Measurements from ENCODE around the gene ARSB.

Gene ARSB

GRCh38 chr5:78929833-78930232 is 55.3 kb downstream of the ARSB start:
- peak; percentile 53; the same call in 1 of the 3 replicates for ATAC-seq (ENCODE audit: low read depth)
- Histone ChIP-seq H3K36me3 (ENCODE audit: low read depth) (no peaks in the 10 kb centered on the region), H3K9me3 (ENCODE audit: severe bottlenecking) (no peaks in the 10 kb centered on the region), H3K4me3 (ENCODE audit: severe bottlenecking) (no peak overlapping the region), H3K27ac (ENCODE audit: poor library complexity, severe bottlenecking) (no peak overlapping the region), H3K4me1 (ENCODE audit: insufficient read depth, poor library complexity, severe bottlenecking) (no peaks in the 10 kb centered on the region), H3K27me3 (ENCODE audit: insufficient read depth, poor library complexity, severe bottlenecking) (no peaks in the 10 kb centered on the region)
- no peak for DNase-seq (ENCODE audit: low spot score)
- no peak for TF ChIP-seq CTCF (IDR thresholded peaks at IDR 0.05; ENCODE audit: poor library complexity, severe bottlenecking)

- ATAC-seq (ENCODE audit: low read depth), result no peak
- no peak for DNase-seq (ENCODE audit: low spot score)
These were observed 57.3 kb downstream of the ARSB start for GRCh38 chr5:78927657-78928282.

GRCh38 chr5:78926252-78926651 is 58.9 kb downstream of the ARSB start:
- no peaks in the 10 kb centered on the region for H3K9me3 ChIP-seq (ENCODE audit: severe bottlenecking)
- H3K27me3 ChIP-seq (ENCODE audit: insufficient read depth, poor library complexity, severe bottlenecking), result no peaks in the 10 kb centered on the region
- H3K4me1 ChIP-seq (ENCODE audit: insufficient read depth, poor library complexity, severe bottlenecking), result no peaks in the 10 kb centered on the region
- ATAC-seq (ENCODE audit: low read depth) (no peak), DNase-seq (ENCODE audit: low spot score) (no peak)
- no peaks in the 10 kb centered on the region for H3K36me3 ChIP-seq (ENCODE audit: low read depth)
- no peak overlapping the region for H3K27ac ChIP-seq (ENCODE audit: poor library complexity, severe bottlenecking)
- H3K4me3 ChIP-seq (ENCODE audit: severe bottlenecking), result no peak overlapping the region
- no peak for TF ChIP-seq CTCF (IDR thresholded peaks at IDR 0.05; ENCODE audit: poor library complexity, severe bottlenecking)

More at GRCh38 chr5:78927657-78928282, 57.3 kb downstream of the ARSB start:
- Histone ChIP-seq H3K4me1 (ENCODE audit: insufficient read depth, poor library complexity, severe bottlenecking) (no peaks in the 10 kb centered on the region), H3K27me3 (ENCODE audit: insufficient read depth, poor library complexity, severe bottlenecking) (no peaks in the 10 kb centered on the region), H3K36me3 (ENCODE audit: low read depth) (no peaks in the 10 kb centered on the region), H3K4me3 (ENCODE audit: severe bottlenecking) (no peak overlapping the region), H3K27ac (ENCODE audit: poor library complexity, severe bottlenecking) (no peak overlapping the region), H3K9me3 (ENCODE audit: severe bottlenecking) (no peaks in the 10 kb centered on the region)
- TF ChIP-seq CTCF (IDR thresholded peaks at IDR 0.05; ENCODE audit: poor library complexity, severe bottlenecking), result no peak

- Histone ChIP-seq H3K4me3 (ENCODE audit: severe bottlenecking) (no peak overlapping the region), H3K27ac (ENCODE audit: poor library complexity, severe bottlenecking) (no peak overlapping the region), H3K36me3 (ENCODE audit: low read depth) (no peaks in the 10 kb centered on the region), H3K9me3 (ENCODE audit: severe bottlenecking) (no peaks in the 10 kb centered on the region), H3K4me1 (ENCODE audit: insufficient read depth, poor library complexity, severe bottlenecking) (no peaks in the 10 kb centered on the region), H3K27me3 (ENCODE audit: insufficient read depth, poor library complexity, severe bottlenecking) (no peaks in the 10 kb centered on the region)
- DNase-seq (ENCODE audit: low spot score) (no peak), ATAC-seq (ENCODE audit: low read depth) (no peak)
- no peak for TF ChIP-seq CTCF (IDR thresholded peaks at IDR 0.05; ENCODE audit: poor library complexity, severe bottlenecking)
These were observed 59.8 kb downstream of the ARSB start for GRCh38 chr5:78925129-78925876.

GRCh38 chr5:78923622-78923970 is 61.5 kb downstream of the ARSB start:
- H3K9me3 ChIP-seq (ENCODE audit: severe bottlenecking), result no peaks in the 10 kb centered on the region
- no peak for ATAC-seq (ENCODE audit: low read depth)

More at GRCh38 chr5:78923622-78923970, 61.5 kb downstream of the ARSB start:
- H3K4me3 ChIP-seq (ENCODE audit: severe bottlenecking), result no peak overlapping the region
- H3K36me3 ChIP-seq (ENCODE audit: low read depth), result no peaks in the 10 kb centered on the region
- H3K4me1 ChIP-seq (ENCODE audit: insufficient read depth, poor library complexity, severe bottlenecking), result no peaks in the 10 kb centered on the region
- H3K27me3 ChIP-seq (ENCODE audit: insufficient read depth, poor library complexity, severe bottlenecking), result no peaks in the 10 kb centered on the region
- TF ChIP-seq CTCF (IDR thresholded peaks at IDR 0.05; ENCODE audit: poor library complexity, severe bottlenecking), result no peak
- no peak overlapping the region for H3K27ac ChIP-seq (ENCODE audit: poor library complexity, severe bottlenecking)
- no peak for DNase-seq (ENCODE audit: low spot score)

All from RWPE2 (cell line).